Neural progenitor cell (in vitro differentiated cells): ENCODE measurements around the gene HCFC1.

Experiments used
- EZH2 ChIP-seq: fragments of 200-600 bp; sonication (generic); IDR thresholded peaks from 2 replicates; pipeline ENCODE4 v1.6.1; 2017; ENCODE audit warnings: antibody characterized with exemption, mild to moderate bottlenecking, moderate library complexity
- TF ChIP-seq, protein P1 (sequence below): fragments of 200-600 bp; sonication (generic); IDR thresholded peaks from 2 replicates; pipeline ENCODE4 v1.5.1; 2017; ENCODE audit warnings: antibody characterized with exemption, mild to moderate bottlenecking

DNA sequence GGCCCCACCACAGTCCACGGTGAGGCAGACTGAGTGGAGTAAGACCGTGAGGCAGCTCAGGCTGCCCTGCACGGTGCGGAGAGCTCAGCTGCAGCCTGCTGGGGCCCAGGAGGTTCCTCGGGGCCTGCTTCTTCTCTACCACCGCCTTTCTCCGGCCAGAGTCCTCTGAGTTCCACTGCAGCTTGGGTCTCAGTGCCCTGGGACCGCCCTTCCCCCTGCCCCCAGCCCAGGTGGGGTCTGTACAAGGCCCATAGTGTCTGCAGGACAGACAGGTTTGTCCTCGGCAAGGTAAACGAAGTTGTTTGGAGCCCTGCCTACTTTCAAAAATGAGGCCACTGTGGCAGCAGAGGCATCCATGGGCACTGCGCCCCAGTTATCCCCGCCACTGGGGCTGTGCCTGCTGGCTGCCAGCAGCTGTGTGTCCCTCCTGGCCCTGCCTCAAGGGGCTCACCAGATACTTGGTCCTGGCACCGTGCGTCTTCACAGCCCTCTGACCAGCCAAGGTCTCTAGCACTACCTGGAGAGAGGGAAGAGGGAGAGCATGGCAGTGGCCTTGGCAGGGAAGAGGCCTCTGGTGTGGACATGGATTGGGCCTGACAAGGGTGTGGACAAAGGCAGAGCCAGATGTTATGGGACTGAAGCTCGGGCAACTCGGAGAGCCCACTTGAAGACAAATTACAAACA is 44.1 kb upstream of the HCFC1 start:
- TF ChIP-seq, protein P1, sequence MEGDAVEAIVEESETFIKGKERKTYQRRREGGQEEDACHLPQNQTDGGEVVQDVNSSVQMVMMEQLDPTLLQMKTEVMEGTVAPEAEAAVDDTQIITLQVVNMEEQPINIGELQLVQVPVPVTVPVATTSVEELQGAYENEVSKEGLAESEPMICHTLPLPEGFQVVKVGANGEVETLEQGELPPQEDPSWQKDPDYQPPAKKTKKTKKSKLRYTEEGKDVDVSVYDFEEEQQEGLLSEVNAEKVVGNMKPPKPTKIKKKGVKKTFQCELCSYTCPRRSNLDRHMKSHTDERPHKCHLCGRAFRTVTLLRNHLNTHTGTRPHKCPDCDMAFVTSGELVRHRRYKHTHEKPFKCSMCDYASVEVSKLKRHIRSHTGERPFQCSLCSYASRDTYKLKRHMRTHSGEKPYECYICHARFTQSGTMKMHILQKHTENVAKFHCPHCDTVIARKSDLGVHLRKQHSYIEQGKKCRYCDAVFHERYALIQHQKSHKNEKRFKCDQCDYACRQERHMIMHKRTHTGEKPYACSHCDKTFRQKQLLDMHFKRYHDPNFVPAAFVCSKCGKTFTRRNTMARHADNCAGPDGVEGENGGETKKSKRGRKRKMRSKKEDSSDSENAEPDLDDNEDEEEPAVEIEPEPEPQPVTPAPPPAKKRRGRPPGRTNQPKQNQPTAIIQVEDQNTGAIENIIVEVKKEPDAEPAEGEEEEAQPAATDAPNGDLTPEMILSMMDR: no peak
- no peak for TF ChIP-seq EZH2
